ENCODE results near the gene WRAP53.

DNA sequence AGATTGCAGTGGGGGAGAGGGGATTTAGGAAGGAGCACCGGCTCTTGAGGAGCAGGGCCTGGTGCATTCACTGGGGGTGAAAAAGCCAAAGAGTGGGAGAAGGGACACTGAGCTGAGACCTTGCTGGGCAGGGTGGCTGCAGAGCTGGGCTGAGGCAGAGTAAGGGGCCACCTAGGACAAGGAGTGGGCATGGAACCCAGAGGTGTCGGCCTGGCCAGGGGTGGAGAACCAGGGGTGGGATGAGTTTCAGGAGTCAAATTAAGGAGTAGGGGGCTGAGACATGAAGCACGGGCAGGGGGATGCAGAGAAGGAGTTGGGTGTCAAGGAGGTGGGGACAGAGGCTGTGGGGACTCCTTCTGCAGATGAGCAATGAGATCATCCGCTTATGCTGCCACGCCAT, 49.3 kb downstream of the WRAP53 start:
- TF ChIP-seq, protein P1, sequence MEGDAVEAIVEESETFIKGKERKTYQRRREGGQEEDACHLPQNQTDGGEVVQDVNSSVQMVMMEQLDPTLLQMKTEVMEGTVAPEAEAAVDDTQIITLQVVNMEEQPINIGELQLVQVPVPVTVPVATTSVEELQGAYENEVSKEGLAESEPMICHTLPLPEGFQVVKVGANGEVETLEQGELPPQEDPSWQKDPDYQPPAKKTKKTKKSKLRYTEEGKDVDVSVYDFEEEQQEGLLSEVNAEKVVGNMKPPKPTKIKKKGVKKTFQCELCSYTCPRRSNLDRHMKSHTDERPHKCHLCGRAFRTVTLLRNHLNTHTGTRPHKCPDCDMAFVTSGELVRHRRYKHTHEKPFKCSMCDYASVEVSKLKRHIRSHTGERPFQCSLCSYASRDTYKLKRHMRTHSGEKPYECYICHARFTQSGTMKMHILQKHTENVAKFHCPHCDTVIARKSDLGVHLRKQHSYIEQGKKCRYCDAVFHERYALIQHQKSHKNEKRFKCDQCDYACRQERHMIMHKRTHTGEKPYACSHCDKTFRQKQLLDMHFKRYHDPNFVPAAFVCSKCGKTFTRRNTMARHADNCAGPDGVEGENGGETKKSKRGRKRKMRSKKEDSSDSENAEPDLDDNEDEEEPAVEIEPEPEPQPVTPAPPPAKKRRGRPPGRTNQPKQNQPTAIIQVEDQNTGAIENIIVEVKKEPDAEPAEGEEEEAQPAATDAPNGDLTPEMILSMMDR (conservative IDR thresholded peaks at IDR 0.05; ENCODE audit: low read length): no peak
- no peak for TF ChIP-seq EZH2phosphoT487 (IDR thresholded peaks at IDR 0.05; ENCODE audit: borderline replicate concordance, low read depth, low read length)
